GM23338 (cell line): Measurements from ENCODE around the gene LPP.

Experiments used
- CREB1 ChIP-seq: fragments of 250-450 bp; sonication (Bioruptor Pico); IDR thresholded peaks from 2 replicates; pipeline ENCODE4 v1.5.0; 2020; ENCODE audit warnings: low read depth, mild to moderate bottlenecking, moderate library complexity
- EZH2 ChIP-seq: fragments of 200-600 bp; sonication (generic); IDR thresholded peaks from one replicate; pipeline ENCODE4 v1.8.0; 2017; ENCODE audit warnings: antibody characterized with exemption, mild to moderate bottlenecking, low read depth; ENCODE audit not compliant: unreplicated experiment
- EZH2phosphoT487 ChIP-seq: fragments of 200-600 bp; sonication (generic); IDR thresholded peaks from one replicate; pipeline ENCODE4 v1.8.1; 2018; ENCODE audit warnings: antibody characterized with exemption; ENCODE audit not compliant: unreplicated experiment
- JUNB ChIP-seq: IDR thresholded peaks from one replicate; pipeline ENCODE4 v1.6.1; 2016; ENCODE audit warnings: antibody characterized with exemption; ENCODE audit not compliant: unreplicated experiment
- NANOG ChIP-seq: IDR thresholded peaks from 2 replicates; pipeline ENCODE4 v1.6.1; 2016; ENCODE audit warnings: antibody characterized with exemption, borderline replicate concordance
- POLR2AphosphoS5 ChIP-seq: IDR thresholded peaks from 2 replicates; pipeline ENCODE4 v1.6.1; 2016; ENCODE audit warnings: antibody characterized with exemption, low read depth
- ZNF331 ChIP-seq: fragments of 250-450 bp; sonication (Bioruptor Pico); IDR thresholded peaks from 2 replicates; pipeline ENCODE4 v1.5.0; 2020; ENCODE audit warnings: low read depth, mild to moderate bottlenecking, moderate library complexity
- TF ChIP-seq, protein P1 (sequence below), 2 experiments: fragments of 200-600 bp in 1 of 2; sonication (generic) in 1 of 2; conservative IDR thresholded peaks; 2 replicates each; pipeline versions ENCODE4 v1.5.1 to v1.6.1; 2016 to 2017; ENCODE audit warnings: antibody characterized with exemption in 2 of 2, low read depth in 2 of 2, mild to moderate bottlenecking in 2 of 2, moderate library complexity in 1 of 2
- TF ChIP-seq, protein P2 (sequence below): IDR thresholded peaks from one replicate; pipeline ENCODE4 v1.6.1; 2018; ENCODE audit warnings: antibody characterized with exemption; ENCODE audit not compliant: unreplicated experiment

DNA sequence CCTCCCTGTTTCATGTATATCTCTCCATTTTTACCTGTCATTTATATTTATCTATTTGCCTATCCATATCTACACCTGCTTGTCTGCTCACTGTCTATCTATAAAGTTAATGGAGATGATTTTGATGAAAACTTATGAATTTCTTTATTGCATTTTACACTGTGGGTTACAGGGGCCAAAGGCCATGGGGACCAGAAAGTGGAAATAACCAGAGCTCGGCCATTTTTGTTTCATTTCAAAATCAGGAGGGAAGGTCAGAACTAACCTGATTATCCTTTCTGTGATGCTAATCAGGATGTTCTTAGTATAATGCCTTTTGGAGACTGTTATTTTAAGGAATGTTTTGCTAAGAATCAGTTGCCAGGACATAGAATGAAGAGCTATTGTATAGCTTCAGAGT is 147.2 kb downstream of the LPP start:
- TF ChIP-seq, protein P1, sequence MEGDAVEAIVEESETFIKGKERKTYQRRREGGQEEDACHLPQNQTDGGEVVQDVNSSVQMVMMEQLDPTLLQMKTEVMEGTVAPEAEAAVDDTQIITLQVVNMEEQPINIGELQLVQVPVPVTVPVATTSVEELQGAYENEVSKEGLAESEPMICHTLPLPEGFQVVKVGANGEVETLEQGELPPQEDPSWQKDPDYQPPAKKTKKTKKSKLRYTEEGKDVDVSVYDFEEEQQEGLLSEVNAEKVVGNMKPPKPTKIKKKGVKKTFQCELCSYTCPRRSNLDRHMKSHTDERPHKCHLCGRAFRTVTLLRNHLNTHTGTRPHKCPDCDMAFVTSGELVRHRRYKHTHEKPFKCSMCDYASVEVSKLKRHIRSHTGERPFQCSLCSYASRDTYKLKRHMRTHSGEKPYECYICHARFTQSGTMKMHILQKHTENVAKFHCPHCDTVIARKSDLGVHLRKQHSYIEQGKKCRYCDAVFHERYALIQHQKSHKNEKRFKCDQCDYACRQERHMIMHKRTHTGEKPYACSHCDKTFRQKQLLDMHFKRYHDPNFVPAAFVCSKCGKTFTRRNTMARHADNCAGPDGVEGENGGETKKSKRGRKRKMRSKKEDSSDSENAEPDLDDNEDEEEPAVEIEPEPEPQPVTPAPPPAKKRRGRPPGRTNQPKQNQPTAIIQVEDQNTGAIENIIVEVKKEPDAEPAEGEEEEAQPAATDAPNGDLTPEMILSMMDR (conservative IDR thresholded peaks at IDR 0.05; ENCODE audit: low read depth in 2 of 2): no peak
- TF ChIP-seq POLR2AphosphoS5 (no peak), EZH2phosphoT487 (no peak), JUNB (no peak), NANOG (no peak), ZNF331 (no peak), EZH2 (no peak), CREB1 (CRISPR knock-in tag) (no peak)
- TF ChIP-seq, protein P2, sequence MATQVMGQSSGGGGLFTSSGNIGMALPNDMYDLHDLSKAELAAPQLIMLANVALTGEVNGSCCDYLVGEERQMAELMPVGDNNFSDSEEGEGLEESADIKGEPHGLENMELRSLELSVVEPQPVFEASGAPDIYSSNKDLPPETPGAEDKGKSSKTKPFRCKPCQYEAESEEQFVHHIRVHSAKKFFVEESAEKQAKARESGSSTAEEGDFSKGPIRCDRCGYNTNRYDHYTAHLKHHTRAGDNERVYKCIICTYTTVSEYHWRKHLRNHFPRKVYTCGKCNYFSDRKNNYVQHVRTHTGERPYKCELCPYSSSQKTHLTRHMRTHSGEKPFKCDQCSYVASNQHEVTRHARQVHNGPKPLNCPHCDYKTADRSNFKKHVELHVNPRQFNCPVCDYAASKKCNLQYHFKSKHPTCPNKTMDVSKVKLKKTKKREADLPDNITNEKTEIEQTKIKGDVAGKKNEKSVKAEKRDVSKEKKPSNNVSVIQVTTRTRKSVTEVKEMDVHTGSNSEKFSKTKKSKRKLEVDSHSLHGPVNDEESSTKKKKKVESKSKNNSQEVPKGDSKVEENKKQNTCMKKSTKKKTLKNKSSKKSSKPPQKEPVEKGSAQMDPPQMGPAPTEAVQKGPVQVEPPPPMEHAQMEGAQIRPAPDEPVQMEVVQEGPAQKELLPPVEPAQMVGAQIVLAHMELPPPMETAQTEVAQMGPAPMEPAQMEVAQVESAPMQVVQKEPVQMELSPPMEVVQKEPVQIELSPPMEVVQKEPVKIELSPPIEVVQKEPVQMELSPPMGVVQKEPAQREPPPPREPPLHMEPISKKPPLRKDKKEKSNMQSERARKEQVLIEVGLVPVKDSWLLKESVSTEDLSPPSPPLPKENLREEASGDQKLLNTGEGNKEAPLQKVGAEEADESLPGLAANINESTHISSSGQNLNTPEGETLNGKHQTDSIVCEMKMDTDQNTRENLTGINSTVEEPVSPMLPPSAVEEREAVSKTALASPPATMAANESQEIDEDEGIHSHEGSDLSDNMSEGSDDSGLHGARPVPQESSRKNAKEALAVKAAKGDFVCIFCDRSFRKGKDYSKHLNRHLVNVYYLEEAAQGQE: no peak
